DMS53 treated with DMSO at 0.1 percent for 48 hours (cell line): Measurements from ENCODE around the gene SSR4.
"Not testable (repeated sequence)": the region's sequence is repeated elsewhere in the genome, so short reads cannot be mapped to it uniquely, and the experiment has no call there.

Experiments
- DNase-seq: peaks from one replicate; lab custom pipeline; 2025; ENCODE audit not compliant: unreplicated experiment; lab: John Stamatoyannopoulos, UW

Gene SSR4

GRCh38 chrX:153803211-153804099 lies 9.0 kb downstream of the SSR4 start:
- no peak for DNase-seq

GRCh38 chrX:153804100-153804595 lies 9.7 kb downstream of the SSR4 start:
- DNase-seq: no peak

DNA sequence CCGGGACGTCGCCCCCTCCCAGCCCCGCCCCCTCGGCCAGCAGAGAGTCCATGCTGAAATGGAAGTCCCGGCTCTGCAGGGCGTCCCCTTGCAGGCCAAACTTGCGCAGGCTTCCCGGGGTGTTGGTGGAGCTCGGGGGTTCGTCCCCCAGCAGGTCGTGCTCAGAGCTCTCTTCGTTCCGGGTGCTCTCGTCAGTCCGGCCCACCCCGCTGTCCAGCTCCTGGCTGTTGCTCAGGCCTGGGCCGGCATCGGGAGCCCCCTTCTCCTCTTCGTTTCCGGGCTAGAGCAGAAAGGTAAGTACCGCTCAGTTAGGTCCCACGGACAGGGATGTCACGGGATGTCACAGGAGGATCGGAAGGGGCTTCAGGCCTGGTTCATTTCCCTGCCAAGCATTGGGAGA lies 10.2 kb downstream of the SSR4 start:
- no peak for DNase-seq

- no peak for DNase-seq
Measured at GRCh38 chrX:153805436-153805835, 11.0 kb downstream of the SSR4 start.

- no peak for DNase-seq
Measured at GRCh38 chrX:153806999-153807575, 12.6 kb downstream of the SSR4 start.

GRCh38 chrX:153807976-153808375 lies 13.5 kb downstream of the SSR4 start:
- no peak for DNase-seq

GRCh38 chrX:153812220-153812619 lies 17.8 kb downstream of the SSR4 start:
- DNase-seq: no peak

DNA sequence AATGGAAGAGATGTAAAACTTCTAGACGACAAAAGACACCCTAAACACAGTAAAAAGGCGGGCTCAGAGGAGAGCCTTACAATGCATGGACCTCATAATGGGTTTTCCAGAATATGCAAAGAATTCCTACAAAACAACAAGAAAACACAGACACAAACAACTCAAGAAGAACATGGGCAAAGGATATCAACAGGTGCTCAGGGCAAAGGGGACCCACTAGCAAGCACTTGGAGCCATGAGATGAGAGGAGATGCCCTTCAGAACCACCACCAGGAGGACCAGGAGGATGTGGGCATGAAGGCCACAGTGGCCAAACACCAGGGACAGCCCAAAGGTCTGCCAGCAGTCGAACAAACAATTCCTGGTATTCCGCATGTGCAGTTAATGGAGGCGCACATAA lies 18.7 kb downstream of the SSR4 start:
- no peak for DNase-seq

GRCh38 chrX:153814591-153815315 lies 20.3 kb downstream of the SSR4 start:
- no peak for DNase-seq

GRCh38 chrX:153816831-153817690 lies 22.6 kb downstream of the SSR4 start:
- DNase-seq: no peak

DNA sequence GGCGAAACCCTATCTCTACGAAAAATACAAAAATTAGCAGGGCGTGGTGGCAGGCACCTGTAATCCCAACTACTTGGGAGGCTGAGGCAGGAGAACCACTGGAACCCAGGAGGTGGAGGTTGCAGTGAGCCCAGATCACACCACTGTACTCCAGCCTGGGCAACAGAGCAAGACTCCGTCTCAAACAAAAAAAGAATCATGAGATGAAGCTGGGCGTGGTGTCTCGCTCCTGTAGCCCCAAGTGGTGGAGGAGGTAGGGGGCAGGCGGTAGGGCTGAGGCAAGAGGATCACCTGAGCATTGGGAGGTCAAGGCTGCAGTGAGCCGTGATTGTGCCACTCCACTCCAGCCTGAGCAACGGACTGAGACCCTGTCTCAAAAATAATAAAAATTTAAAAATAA lies 23.6 kb downstream of the SSR4 start:
- not testable (repeated sequence) for DNase-seq

GRCh38 chrX:153818571-153819383 lies 24.3 kb downstream of the SSR4 start:
- DNase-seq: no peak

DNA sequence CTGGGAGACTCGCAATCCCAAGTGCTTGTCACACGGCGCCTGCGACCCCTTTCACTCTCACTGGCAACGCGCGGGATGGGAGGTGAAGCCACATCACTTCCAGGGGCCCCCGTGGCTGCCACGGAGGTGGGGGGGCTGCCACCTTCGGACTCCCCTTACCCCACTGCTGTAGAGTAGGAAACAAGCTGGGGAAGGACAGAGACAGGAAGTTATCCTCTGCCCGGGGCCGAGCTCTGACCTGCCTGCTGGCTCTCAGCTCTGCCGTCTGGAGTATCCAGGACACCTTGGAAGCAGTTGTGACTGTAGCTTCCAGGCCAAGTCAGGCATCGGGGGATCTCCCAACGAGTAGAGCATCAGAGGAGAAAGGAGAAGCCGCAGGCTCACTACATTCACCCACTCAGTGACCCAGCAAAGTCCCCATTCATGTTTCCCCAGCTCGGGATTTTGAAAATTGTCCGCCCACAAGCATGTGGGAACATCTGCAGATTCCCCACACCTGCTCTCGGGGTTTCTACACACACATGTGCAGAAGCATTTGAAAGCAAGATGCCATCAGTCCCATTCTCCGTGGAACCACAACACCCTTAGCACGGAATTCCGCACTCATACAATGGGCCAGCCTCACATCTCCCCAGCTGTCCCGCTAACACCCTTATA lies 25.0 kb downstream of the SSR4 start:
- DNase-seq: no peak

GRCh38 chrX:153820601-153821000 lies 26.1 kb downstream of the SSR4 start:
- no peak for DNase-seq

- no peak for DNase-seq
Measured at GRCh38 chrX:153821066-153821465, 26.6 kb downstream of the SSR4 start.

DNA sequence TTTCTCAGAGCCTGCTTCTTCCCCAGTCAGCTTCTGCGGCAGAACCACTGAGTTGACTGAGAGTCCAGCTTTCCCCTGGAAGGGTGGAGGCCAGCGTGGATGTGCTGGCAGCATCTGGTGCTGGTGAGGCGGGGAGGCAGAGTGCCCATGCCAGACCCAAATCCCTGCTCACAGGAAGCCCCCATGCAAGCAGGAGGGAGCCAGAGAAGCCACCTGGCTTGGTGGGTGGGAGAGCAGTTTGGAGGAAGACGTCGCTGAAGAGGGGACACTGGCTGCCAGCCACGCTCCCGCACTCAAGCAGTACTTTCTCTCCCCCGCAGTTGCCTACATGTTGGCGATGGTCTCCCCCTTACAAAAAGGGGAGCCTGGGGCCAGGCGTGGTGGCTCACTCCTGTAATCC lies 29.9 kb downstream of the SSR4 start:
- no peak for DNase-seq

DNA sequence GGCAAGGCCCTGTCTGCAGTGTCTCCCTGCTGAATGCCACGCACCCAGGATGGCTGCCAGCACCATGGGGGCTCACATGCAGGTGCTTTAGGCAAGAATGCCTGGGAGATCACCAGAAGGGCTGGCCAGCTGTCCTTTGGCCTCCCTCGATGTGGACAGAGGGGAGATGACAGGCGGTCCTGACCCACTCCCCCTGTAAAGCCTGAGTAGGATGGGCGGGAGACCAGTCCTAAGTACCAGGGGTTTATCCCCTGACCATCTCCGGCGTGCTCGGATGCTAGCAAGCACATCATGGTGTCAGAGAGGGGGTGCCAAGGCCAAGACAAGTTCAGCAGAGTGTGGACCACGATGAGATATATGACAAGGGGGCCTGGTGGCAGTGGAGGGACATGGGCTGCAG lies 30.6 kb downstream of the SSR4 start:
- DNase-seq: no peak

GRCh38 chrX:153827016-153827415 lies 32.5 kb downstream of the SSR4 start:
- no peak for DNase-seq

GRCh38 chrX:153827903-153828302 lies 33.4 kb downstream of the SSR4 start:
- DNase-seq: no peak
